PC-3 (cell line): ENCODE measurements around the gene MPHOSPH8.

Experiments used
- CTCF ChIP-seq: fragments of 300-600 bp; sonication (generic); conservative IDR thresholded peaks from 2 replicates; pipeline ENCODE4 v1.5.1; 2017; ENCODE audit warnings: antibody characterized with exemption, low read depth, mild to moderate bottlenecking, low read length
- EZH2 ChIP-seq: fragments of 300-600 bp; sonication (generic); IDR thresholded peaks from one replicate; pipeline ENCODE4 v1.6.1; 2017; ENCODE audit warnings: antibody characterized with exemption, mild to moderate bottlenecking, low read length; ENCODE audit not compliant: unreplicated experiment
- EZH2phosphoT487 ChIP-seq: fragments of 300-600 bp; sonication (generic); IDR thresholded peaks from 2 replicates; pipeline ENCODE4 v1.6.1; 2018; ENCODE audit warnings: mild to moderate bottlenecking, antibody characterized with exemption, low read length, borderline replicate concordance

- peak; percentile 38; the same call in 1 of the 2 replicates for TF ChIP-seq CTCF
- no peak for TF ChIP-seq EZH2
- no peak for TF ChIP-seq EZH2phosphoT487
Measured at GRCh38 chr13:19601749-19602725, 31.4 kb upstream of the MPHOSPH8 start.
